NCI-H1105 treated with DMSO at 0.1 percent for 48 hours (cell line): ENCODE results near the gene TOGARAM1.
"Not testable (repeated sequence)": the region's sequence is repeated elsewhere in the genome, so short reads cannot be mapped to it uniquely, and the experiment has no call there.

Experiments
- DNase-seq: peaks from one replicate; lab custom pipeline; 2025; lab: John Stamatoyannopoulos, UW

TOGARAM1 gene

DNA sequence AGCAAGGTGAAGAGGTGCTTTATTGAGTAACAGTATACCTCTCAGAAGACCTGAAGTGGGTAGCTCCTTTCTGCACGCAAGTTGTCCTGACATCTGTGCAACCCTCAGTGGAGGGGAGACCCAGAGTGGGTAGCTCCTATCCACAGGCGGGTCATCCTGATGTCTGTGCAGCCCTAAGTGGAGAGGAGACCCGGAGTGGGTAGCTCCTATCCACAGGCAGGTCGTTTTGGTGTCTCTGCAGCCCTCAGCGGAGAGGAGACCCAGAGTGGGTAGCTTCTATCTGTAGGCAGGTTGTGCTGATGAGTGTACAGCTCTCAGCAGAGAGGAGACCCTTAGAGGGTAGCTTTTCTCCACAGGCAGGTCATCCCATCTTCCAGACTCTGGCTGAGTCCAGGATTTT, 76.9 kb downstream of the TOGARAM1 start:
- no peak for DNase-seq

- DNase-seq: no peak
Observed at GRCh38 chr14:45039390-45039789, 77.4 kb downstream of the TOGARAM1 start.

DNA sequence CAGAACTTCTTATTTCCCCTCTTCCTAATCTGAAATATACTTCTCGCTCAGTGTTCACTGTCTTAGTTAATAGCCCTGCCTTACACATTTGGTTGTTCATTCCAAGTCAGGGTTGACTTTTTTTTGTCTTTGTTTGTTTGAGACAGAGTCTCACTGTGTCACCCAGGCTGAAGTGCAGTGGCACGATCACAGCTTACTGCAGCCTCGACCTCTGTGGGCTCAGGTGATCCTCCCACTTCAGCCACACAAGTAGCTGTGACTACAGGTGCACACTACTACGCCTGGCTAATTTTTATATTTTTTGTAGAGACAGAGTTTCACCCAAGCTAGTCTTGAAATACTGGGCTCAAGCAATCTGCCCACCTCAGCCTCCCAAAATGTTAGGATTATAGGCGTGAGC, 79.7 kb downstream of the TOGARAM1 start:
- no peak for DNase-seq

DNA sequence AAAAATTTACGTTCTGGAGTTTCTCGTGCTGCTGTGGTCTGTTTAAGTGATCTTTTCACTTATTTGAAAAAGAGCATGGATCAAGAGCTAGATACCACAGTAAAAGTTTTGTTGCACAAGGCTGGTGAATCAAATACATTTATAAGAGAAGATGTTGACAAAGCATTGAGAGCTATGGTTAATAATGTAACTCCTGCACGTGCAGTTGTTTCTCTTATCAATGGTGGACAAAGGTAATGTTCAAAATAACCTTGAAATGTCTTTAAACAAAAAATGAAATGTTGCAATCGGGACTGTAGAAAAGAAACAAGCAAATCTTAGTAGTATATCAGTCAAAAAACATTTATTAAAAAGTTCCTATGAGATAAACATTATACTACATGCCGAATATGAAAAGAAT, 82.6 kb downstream of the TOGARAM1 start:
- no peak for DNase-seq

GRCh38 chr14:45048385-45048784, 86.4 kb downstream of the TOGARAM1 start:
- no peak for DNase-seq

DNA sequence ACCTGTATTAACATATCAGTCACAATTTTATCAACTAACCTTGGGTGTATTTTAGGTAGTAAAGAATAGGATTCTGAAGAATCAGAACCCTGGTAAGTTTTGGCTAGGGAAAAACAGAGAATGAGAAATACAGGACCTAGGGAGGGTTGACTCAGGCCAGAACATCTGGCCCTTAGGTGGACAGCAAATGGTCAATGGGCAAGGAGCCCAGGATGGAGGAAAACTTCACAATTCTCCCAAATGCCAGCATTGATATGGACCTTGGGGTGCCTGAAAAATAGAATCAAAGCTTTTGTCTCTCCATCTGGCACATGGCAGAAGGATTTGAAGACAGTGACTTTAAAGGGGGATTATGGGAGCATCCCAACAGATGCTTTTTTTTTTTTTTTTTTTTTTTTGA, 89.2 kb downstream of the TOGARAM1 start:
- no peak for DNase-seq

DNA sequence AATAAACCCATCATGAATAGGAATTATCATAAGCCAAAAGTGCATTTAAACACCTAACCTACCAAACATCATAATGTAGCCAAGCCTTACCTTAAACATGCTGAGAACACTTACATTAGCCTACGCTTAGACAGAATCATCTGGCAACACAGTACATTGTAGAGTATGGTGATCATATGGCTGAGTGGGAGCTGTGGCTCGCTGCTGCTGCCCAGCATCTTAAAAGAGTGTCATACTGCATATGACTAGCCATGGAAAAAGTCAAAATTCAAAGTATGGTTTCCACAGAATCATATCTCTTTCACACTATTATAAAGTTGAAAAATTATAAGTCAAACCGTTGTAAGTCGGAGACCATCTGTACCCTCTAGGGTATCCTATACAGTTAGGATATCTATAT, 89.9 kb downstream of the TOGARAM1 start:
- DNase-seq: no peak

DNA sequence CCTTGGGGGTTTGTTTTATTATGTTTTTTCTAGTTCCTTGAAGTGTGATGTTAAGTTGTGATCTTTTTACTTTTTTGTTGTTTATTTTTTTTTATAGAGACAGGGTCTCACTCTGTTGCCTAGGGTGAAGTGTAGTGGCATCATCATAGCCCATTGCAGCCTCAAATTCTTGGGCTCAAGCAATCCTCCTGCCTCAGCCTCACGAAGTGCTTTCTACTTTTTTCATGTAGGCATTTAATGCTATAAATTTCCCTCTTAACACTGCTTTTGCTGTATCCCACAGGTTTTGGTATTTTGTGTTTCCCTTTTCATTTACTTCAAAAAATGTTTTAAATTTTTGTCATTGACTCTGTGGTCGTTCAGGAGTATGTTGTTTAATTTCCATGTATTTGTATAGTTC, 95.4 kb downstream of the TOGARAM1 start:
- DNase-seq: no peak

DNA sequence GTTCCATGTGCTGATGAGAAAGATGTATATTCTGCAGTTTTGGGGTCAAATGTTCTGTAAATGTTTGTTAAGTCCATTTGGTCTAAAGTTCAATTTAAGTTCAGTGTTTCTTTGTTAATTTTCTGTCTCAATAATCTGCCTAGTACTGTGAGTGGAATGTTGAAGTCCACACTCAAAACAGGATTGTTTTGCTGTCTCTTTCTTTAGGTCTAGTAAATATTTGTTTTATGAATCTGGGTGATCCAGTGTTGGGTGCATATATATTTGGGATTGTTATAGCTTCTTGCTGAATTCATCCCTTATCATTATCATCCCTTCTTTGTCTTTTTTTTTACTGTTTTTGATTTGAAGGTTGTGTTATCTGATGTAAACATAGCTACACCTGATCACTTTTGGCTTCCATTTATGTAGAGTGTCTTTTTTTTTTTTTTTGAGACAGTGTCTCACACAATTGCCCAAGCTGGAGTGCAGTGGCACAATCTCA, 95.9 kb downstream of the TOGARAM1 start:
- no peak for DNase-seq

DNA sequence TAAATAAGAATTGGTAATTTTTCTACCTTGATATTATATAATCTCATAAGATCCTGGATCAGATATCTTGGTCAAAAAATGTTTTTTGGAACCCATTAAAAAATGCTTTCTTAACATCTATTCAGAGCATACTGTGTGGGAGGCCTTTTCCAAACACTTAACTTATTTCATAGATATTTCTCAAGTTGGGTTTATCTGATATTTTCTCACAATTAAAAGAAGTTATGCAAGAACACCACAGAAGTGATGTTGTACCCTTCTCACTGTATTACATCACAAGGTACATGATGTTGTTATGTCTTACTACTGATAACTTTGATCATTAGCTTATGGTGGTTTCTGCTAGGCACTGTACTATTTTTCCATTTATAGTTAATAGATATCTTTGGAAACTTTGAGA, 98.6 kb downstream of the TOGARAM1 start:
- no peak for DNase-seq

DNA sequence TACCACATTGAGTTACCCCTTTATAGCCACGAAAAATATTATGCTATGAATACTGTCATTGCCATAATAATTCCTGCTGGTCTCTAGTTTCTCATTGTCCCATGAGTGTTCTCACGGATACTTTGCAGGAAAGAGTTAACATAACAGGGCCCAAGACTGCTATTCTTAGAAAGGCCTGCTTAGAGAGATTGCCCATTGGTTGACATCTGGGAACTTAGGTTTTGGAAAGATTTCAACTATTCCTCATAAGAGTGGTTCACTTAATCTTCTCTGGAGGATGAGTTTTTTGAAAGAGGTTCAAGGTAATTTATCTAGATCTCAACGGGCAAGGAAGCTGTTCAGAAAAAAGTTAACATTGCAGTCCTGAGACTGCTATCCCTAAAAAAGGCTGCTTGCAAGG, 103.5 kb downstream of the TOGARAM1 start:
- DNase-seq: no peak

GRCh38 chr14:45065956-45066355, 104.0 kb downstream of the TOGARAM1 start:
- DNase-seq: no peak

GRCh38 chr14:45066667-45067066, 104.7 kb downstream of the TOGARAM1 start:
- no peak for DNase-seq

GRCh38 chr14:45068396-45068795, 106.4 kb downstream of the TOGARAM1 start:
- DNase-seq: no peak

DNA sequence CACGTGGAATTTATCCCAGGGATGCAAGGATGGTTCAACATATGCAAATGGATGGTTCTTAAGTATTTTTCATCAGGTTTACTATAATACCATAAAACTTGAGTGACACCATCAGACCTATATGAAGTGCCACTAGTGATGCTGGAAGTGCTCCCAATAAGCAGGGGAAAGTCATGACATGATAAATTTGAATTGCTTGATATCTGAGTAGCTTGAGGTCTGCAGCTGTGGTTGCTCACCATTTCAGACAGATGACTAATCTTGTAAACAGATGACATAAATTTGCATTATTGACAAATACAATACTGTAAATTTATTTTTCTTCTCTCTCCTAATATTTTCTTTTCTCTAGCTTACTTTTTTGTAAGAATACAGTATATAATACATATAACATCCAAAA, 108.2 kb downstream of the TOGARAM1 start:
- DNase-seq: no peak

- DNase-seq: no peak
Observed at GRCh38 chr14:45072126-45072525, 110.1 kb downstream of the TOGARAM1 start.

DNA sequence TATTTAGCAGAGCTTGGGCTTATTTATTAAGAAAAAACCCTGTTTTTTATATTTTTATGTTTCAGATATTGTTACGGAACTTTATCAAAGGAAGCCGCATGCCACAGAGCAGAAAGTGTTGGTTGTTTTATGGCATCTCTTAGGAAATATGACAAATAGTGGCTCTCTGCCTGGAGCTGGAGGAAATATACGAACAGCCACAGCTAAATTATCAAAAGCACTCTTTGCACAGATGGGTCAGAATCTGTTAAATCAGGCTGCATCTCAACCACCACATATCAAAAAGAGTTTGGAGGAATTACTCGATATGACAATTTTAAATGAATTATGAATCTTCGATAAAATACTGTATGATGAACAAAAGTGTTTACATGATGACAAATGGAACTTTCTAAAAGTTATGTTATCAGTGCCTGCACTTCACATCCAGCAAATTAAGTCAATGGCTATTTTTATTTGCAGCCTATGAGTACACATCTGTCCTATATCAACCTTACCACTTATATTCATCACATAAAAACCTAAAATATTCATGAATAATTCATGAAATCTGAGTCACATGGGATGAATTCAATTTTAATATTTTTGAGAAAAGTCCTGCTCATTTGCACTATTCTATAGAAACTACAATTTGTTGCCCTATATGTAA, 111.4 kb downstream of the TOGARAM1 start:
- no peak for DNase-seq

DNA sequence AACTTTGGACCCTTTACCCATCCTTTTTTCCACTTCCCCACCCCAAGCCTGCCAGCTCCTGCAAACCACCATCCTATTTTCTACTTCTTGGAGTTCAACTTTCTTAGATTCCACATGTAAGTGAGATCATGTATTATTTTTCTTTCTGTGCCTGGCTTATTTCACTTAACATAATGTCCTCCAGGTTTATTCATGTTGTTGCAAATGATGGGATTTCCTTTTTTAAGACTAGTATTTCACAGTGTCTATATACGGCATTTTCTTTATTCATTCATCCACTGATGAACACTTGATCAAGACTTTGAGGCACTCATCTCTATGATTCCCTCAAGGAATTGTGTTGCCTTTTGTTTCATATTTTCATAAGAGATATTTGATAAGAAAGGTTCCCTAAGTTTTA, 116.3 kb downstream of the TOGARAM1 start:
- DNase-seq: no peak

DNA sequence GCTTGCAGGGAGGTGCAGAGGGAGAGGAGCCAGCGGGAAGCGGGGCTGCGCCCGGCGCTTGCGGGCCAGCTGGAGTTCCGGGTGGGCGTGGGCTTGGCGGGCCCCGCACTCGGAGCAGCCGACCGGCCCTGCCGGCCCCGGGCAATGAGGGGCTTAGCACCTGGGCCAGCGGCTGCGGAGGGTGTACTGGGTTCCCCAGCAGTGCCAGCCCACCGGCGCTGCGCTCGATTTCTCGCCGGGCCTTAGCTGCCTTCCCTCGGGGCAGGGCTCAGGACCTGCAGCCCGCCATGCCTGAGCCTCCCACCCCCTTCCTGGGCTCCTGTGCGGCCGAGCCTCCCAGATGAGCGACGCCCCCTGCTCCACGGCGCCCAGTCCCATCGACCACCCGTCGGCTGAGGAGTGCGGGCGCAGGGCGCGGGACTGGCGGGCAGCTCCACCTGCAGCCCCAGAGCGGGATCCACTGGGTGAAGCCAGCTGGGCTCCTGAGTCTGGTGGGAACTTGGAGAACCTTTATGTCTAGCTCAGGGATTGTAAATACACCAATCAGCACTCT, 118.5 kb downstream of the TOGARAM1 start:
- not testable (repeated sequence) for DNase-seq

DNA sequence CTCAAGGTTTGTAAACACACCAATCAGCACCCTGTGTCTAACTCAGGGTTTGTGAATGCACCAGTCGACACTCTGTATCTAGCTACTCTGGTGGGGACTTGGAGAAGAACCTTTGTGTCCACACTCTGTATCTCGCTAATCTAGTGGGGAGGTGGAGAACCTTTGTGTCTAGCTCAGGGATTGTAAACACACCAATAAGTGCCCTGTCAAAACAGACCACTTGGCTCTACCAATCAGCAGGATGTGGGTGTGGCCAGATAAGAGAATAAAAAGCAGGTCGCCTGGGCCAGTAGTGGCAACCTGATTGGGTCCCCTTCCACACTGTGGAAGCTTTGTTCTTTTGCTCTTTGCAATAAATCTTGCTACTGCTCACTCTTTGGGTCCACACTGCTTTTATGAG, 119.1 kb downstream of the TOGARAM1 start:
- DNase-seq: not testable (repeated sequence)

DNA sequence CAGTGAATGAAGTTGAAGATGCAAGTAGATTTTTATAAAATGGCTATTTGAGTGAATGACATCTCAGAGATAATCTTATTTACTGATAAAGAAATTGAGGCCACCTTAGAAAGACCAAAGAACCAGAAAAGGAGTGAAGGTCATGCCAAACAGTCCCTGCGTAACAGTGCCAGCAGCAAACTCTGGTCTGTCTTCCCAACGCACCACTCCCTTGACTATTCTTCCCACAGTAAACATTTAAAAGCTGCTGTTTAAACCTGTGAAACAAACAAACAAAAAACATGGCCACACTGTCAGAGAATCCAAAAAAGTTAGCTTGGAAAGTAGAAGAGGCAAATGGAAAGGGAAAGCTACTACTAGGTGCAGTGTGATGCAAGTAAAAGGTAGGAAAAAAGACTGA, 120.4 kb downstream of the TOGARAM1 start:
- DNase-seq: no peak

DNA sequence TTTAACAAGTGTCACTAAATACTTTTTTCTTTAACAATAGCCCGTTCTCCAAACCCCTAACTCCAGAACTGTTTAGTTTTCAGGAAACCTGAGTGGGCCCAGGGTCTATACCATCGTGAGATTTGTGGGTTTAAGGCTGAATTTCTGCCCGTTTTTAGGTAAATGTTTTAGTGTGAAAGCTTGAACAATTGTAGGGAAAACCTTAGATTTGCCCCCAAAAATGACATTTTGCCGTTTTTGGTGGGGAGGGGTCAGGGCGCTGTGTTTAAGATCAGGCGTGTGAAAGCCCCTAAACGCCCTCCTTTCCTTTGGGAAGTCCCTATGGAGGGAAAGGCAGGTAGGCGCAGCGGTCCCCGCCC, 121.6 kb downstream of the TOGARAM1 start:
- DNase-seq: no peak

DNA sequence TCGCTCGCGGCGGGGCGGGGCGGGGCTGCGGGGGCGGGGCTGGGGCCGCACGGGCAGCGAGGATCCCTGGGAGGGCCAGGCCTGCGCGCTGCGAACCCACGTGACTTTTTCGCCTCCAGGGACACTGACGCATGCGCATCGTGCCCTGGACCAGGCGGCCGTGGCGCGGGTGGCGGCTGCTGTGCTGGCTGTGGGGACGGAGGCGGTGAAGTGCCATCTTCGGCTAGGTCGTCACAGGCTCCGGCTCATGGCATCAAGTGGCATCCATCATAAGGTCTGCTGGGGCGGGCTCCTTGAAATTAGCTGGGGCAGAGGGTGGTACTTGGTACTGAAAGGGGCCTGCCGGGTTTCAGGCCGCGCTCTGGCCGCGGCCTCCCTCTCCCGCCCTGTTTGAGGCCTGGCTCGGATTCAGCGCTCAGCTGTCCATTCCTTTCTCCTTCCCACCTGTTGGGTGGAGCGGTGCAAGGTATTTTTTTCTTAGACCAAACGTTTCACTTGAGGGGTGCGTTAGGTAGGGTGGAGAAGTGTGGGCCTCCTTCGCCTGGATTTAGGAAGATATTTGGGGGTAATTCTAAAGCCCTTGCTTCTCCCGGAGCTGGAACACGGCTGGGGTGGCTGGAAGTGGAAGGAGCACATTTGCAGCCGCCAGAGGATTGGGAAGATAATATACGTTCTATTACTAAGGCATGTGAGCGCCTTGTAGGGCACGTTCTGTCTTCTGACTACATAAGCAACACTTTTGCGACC, 122.2 kb downstream of the TOGARAM1 start, which contains the start of gene PRPF39:
Gene PRPF39, plus strand, starts transcription at position 141 of the 747 bp plus-strand sequence. CDS start 11,124 bp downstream, outside the sequence.
- peak; percentile 93 for DNase-seq
